Measurements from ENCODE around the gene PDIA4.
A peak's percentile ranks its signal among the peaks of the same experiment; 100 is the strongest.
"Not testable (repeated sequence)": the region's sequence is repeated elsewhere in the genome, so short reads cannot be mapped to it uniquely, and the experiment has no call there.

The PDIA4 gene

GRCh38 chr7:149028346-149029109 is at the start of gene PDIA4:
PDIA4 (minus strand) TSS chr7:149028505; CDS start chr7:149028408, 97 bp downstream.
- H3K27ac Mint-ChIP-seq: peak within 1 kb of the TSS; percentile 95
- peak; percentile 100 for DNase-seq
- H3K4me3 Mint-ChIP-seq: peak within 1 kb of the TSS; percentile 95
- H3K9me3 Mint-ChIP-seq: no peaks in the 10 kb centered on the region
- peaks cover 44% of the 10 kb centered on the region for H3K4me1 Mint-ChIP-seq
- H3K27me3 Mint-ChIP-seq: no peaks in the 10 kb centered on the region
- peaks cover 19% of the 10 kb centered on the region for H3K36me3 Mint-ChIP-seq
- CTCF ChIA-PET: interaction anchor here (1.1 to 2.4 kb wide), 4 partner anchors 23 to 233 kb away, joined by 4 to 7 read pairs (median 6); partner anchors contain the start of gene ZNF783

DNA sequence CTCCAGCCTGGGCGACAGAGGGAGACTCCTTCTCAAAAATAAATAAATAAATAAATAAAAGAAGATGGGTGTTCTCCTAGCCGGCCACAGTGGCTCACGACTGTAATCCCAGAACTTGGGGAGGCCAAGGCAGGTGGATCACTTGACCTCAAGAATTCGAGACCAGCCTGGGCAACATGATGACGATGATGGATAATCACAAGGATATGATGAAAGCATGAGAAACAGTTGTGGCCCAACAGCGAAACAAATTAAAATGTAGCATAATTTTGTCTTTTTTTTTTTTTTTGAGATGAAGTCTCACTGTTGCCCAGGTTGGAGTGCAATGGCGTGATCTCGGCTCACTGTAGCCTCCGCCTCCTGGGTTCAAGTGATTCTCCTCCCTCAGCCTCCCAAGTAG is 49.3 kb upstream of the PDIA4 start:
- Mint-ChIP-seq H3K36me3 (peaks cover 22% of the 10 kb centered on the region), H3K27me3 (no peaks in the 10 kb centered on the region), H3K4me1 (peaks cover 6% of the 10 kb centered on the region), H3K27ac (no peak overlapping the region), H3K9me3 (no peaks in the 10 kb centered on the region), H3K4me3 (no peak overlapping the region)
- CTCF ChIA-PET: no interaction called here
- DNase-seq: no peak

DNA sequence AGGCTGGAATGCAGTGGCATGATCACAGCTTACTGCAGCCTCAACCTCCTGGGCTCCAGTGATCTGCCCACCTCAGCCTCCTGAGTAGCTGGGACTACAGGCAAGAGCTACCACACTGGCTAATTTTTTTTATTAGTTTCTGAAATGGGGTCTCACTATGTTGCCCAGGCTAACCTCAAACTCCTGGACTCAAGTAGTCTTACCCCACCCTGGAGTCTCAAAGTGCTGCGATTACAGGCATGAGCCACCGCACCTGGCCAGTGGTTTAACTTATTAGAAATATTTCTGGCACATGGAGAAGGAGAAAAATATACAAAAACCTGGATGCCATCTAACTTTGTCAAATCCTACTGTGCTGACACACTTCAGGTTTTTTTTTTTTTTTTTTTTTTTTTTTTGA is 47.0 kb upstream of the PDIA4 start:
- H3K27ac Mint-ChIP-seq: no peak overlapping the region
- peaks cover 23% of the 10 kb centered on the region for H3K36me3 Mint-ChIP-seq
- CTCF ChIA-PET: interaction anchor here (0.9 to 1.5 kb wide), 2 partner anchors 10 to 70 kb away, joined by 5 to 7 read pairs; no protein-coding TSS in a partner anchor

GRCh38 chr7:149074116-149074885 is 46.0 kb upstream of the PDIA4 start:
- Mint-ChIP-seq H3K27me3 (no peaks in the 10 kb centered on the region), H3K36me3 (peaks cover 22% of the 10 kb centered on the region), H3K27ac (no peak overlapping the region), H3K4me1 (peaks cover 6% of the 10 kb centered on the region), H3K4me3 (no peak overlapping the region), H3K9me3 (no peaks in the 10 kb centered on the region)
- no peak for DNase-seq
- CTCF ChIA-PET: interaction anchor here (0.6 to 1.5 kb wide), 2 partner anchors 9 to 10 kb away, joined by 3 to 7 read pairs; no protein-coding TSS in a partner anchor

More for the DNA sequence above, 47.0 kb upstream of the PDIA4 start:
- DNase-seq: no peak
- Mint-ChIP-seq H3K4me3 (no peak overlapping the region), H3K9me3 (no peaks in the 10 kb centered on the region), H3K27me3 (no peaks in the 10 kb centered on the region), H3K4me1 (peaks cover 6% of the 10 kb centered on the region)

- no peaks in the 10 kb centered on the region for H3K9me3 Mint-ChIP-seq
- no peak overlapping the region for H3K4me3 Mint-ChIP-seq
- no peak for DNase-seq
- CTCF ChIA-PET: interaction anchor here (1.2 to 1.6 kb wide), 2 partner anchors 11 to 67 kb away, joined by 3 to 4 read pairs; no protein-coding TSS in a partner anchor
- H3K27ac Mint-ChIP-seq: no peak overlapping the region
- H3K27me3 Mint-ChIP-seq: no peaks in the 10 kb centered on the region
- peaks cover 27% of the 10 kb centered on the region for H3K36me3 Mint-ChIP-seq
- H3K4me1 Mint-ChIP-seq: peaks cover 11% of the 10 kb centered on the region
These were observed 44.1 kb upstream of the PDIA4 start for GRCh38 chr7:149072438-149072775.

DNA sequence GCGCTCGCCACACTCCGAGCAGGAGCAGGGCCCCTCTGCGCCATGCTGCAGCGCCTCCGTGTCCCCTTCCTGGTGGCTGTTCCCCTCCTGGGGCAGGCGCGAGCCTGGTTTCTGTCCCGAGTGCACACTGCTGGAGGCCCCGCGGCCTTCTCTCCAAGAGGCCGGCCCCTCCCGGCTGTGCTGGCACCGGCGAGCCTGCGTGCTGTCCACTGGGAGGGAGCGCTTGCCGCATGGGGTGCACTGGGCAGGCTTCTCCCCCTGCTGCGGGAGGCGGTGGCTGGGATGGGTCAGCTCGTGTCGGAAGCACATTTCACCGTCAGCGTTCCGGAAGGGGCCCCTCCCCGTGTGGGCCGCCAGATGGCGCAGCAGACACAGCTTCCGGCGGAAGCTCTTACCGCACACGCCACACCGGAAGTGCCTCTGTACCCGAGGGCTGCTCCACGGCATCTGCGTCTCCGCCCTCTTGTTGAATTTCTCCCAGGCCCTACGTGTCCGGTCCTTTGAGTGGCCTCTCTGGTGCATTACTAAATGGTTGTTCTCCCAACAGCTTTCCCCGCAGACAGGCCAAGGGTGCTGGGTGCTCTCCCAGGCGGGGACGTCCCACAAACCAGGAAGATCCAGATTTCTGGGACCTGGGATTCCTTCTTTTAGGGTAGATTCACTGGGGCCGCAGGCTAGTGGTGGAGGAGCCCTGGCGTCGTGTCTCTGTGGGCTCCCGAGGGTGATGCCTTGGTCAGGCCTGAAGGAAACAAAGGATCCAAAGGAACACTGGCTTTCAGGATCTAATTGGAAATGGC is 43.5 kb upstream of the PDIA4 start:
- Mint-ChIP-seq H3K4me3 (no peak overlapping the region), H3K27ac (no peak overlapping the region)

GRCh38 chr7:149071182-149071635 is 42.9 kb upstream of the PDIA4 start:
- no peaks in the 10 kb centered on the region for H3K9me3 Mint-ChIP-seq
- peaks cover 21% of the 10 kb centered on the region for H3K36me3 Mint-ChIP-seq
- no peak overlapping the region for H3K27ac Mint-ChIP-seq
- DNase-seq: no peak
- no peaks in the 10 kb centered on the region for H3K27me3 Mint-ChIP-seq
- peaks cover 11% of the 10 kb centered on the region for H3K4me1 Mint-ChIP-seq
- CTCF ChIA-PET: no interaction called here
- no peak overlapping the region for H3K4me3 Mint-ChIP-seq

More for the DNA sequence above, 43.5 kb upstream of the PDIA4 start:
- H3K4me1 Mint-ChIP-seq: peaks cover 11% of the 10 kb centered on the region
- H3K27me3 Mint-ChIP-seq: no peaks in the 10 kb centered on the region
- DNase-seq: peak; percentile 32
- H3K9me3 Mint-ChIP-seq: no peaks in the 10 kb centered on the region
- CTCF ChIA-PET: interaction anchor here (1.2 to 1.6 kb wide), 2 partner anchors 11 to 67 kb away, joined by 3 to 4 read pairs; no protein-coding TSS in a partner anchor
- peaks cover 24% of the 10 kb centered on the region for H3K36me3 Mint-ChIP-seq

DNA sequence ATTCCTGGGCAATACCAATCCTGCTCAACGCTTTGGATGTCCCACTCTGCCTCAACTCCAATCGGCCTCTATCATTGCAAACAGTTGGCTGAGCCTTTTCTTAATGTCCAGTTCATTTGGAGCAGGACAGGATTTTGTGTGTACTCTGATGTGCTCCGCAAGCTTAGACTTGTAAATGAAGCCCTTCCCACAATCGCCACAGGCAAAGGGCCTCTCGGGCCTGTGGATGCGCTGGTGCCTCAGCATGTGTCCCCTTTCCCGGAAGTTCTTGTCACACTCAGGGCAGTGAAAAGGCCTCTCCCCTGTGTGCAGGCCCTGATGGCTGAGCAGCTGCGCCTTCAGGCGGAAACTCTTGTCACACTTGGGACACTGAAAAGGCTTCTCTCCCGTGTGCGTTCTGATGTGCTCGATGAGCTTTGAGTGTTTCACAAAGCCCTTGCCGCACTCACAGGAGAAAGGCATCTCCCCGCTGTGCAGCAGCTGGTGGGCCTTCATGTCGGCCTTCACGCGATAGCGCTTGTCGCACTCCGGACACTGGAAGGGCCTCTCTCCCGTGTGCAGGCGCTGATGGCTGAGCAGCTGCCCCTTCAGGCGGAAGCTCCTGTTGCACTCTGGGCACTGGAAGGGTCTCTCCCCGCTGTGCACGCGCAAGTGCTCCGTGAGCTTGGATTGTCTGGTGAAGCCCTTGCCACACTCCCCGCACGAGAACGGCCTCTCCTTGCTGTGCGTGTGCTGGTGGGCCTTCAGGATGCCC is 42.2 kb upstream of the PDIA4 start:
- no peak for DNase-seq
- H3K9me3 Mint-ChIP-seq: no peaks in the 10 kb centered on the region
- peaks cover 13% of the 10 kb centered on the region for H3K4me1 Mint-ChIP-seq
- peaks cover 21% of the 10 kb centered on the region for H3K36me3 Mint-ChIP-seq
- CTCF ChIA-PET: no interaction called here
- H3K27me3 Mint-ChIP-seq: no peaks in the 10 kb centered on the region
- H3K4me3 Mint-ChIP-seq: no peak overlapping the region
- H3K27ac Mint-ChIP-seq: no peak overlapping the region

DNA sequence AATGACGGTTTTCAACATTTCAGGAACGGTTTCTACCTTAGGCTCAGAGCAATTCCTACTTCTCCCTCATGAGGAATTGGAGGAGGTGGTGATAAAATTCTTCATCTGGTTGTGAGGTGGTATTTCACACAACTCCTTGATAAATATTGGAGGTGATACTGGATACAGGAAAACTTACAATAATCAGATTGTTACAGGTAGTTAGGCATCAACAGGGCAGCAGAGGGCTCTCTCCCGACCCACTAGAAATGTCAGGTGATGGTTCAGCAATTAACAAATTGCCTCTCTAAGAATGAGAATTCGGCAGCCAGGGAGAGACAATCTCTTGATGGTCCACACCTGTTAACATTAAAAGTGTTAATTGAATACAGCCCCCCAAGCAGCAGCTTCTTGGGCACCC is 39.6 kb upstream of the PDIA4 start:
- Mint-ChIP-seq H3K27ac (no peak overlapping the region), H3K9me3 (no peaks in the 10 kb centered on the region), H3K4me3 (no peak overlapping the region), H3K27me3 (no peaks in the 10 kb centered on the region), H3K4me1 (peaks cover 15% of the 10 kb centered on the region), H3K36me3 (peaks cover 13% of the 10 kb centered on the region)
- peak; percentile 27 for DNase-seq
- CTCF ChIA-PET: interaction anchor here (1.6 to 4.0 kb wide), 2 partner anchors 63 kb away, joined by 9 to 85 read pairs; no protein-coding TSS in a partner anchor

DNA sequence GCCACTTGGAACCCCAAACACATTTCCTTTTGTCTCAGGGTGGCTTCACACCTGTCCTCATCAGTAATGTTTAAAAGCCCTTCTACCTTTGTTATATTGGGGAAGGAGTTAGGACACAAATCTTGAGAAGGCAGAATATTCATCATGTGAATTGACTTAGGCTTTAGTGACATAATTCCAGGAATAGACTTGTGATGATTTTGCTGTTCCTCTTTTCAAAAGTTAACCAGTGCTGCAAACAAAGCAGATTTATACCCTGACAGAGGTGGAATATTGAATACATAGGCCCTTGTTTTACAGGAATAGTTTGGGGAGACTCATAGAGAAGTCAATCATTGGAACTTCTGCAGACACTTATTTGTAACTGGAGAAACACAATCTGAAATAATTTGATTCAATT is 35.2 kb upstream of the PDIA4 start:
- Mint-ChIP-seq H3K36me3 (peaks cover 6% of the 10 kb centered on the region), H3K9me3 (no peaks in the 10 kb centered on the region), H3K27me3 (no peaks in the 10 kb centered on the region), H3K27ac (no peak overlapping the region), H3K4me3 (no peak overlapping the region), H3K4me1 (peaks cover 15% of the 10 kb centered on the region)
- no peak for DNase-seq
- CTCF ChIA-PET: interaction anchor here (1.2 kb wide), 1 partner anchor 58 kb away, joined by 3 read pairs; no protein-coding TSS in a partner anchor

- not testable (repeated sequence) for DNase-seq, H3K4me3 Mint-ChIP-seq
- H3K4me1 Mint-ChIP-seq: peaks cover 11% of the 10 kb centered on the region
These were observed 34.1 kb upstream of the PDIA4 start for GRCh38 chr7:149062217-149062899.

DNA sequence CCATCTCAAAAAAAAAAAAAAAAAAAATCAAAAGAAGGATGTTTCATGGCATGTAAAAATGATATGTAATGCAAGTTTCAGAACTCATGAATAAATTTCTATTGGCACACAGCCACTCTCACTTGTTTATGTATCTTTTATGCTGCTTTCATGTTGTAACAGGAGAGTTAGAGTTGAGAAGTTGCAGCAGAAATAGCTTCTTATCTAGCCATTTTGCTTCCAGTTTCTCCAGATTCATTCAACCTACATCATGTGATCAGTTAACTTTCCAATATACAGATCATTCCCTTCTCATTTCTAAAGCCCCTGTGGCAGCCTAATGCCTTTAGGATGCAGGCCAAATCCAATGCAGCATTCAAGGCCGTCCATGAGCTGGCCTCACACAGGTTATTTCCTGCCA is 31.9 kb upstream of the PDIA4 start:
- Mint-ChIP-seq H3K36me3 (no peaks in the 10 kb centered on the region), H3K4me3 (no peak overlapping the region), H3K9me3 (no peaks in the 10 kb centered on the region), H3K27me3 (no peaks in the 10 kb centered on the region), H3K27ac (no peak overlapping the region), H3K4me1 (peaks cover 6% of the 10 kb centered on the region)
- CTCF ChIA-PET: no interaction called here
- DNase-seq: no peak

More at GRCh38 chr7:149062217-149062899, 34.1 kb upstream of the PDIA4 start:
- H3K27me3 Mint-ChIP-seq, H3K36me3 Mint-ChIP-seq, H3K9me3 Mint-ChIP-seq, H3K27ac Mint-ChIP-seq: not testable (repeated sequence)
- CTCF ChIA-PET: interaction anchor here (1.2 to 1.3 kb wide), 2 partner anchors 57 kb away, joined by 3 to 7 read pairs; no protein-coding TSS in a partner anchor

DNA sequence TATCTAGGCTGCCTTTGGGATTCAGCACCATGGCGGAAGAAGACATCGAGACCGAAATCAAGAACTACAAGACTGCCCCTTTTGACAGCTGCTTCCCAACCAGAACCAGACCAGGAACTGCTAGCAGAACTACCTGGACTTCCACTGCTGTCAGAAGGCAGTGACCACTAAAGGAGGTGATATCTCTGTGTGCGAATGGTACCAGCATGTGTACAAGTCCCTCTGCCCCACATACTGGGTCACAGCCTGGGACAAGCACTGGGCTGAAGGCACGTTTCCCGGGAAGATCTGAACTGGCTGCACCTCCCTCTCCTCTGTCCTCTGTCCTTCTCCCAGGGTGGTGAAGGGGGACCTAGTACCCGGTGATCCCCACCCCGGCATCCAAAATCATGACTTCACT is 25.6 kb upstream of the PDIA4 start:
- H3K4me3 Mint-ChIP-seq: no peak overlapping the region
- no peaks in the 10 kb centered on the region for H3K36me3 Mint-ChIP-seq
- H3K27me3 Mint-ChIP-seq: peaks cover 13% of the 10 kb centered on the region
- DNase-seq: no peak
- CTCF ChIA-PET: interaction anchor here (0.8 to 2.1 kb wide), 2 partner anchors 12 to 323 kb away, joined by 3 to 8 read pairs; no protein-coding TSS in a partner anchor
- H3K27ac Mint-ChIP-seq: no peak overlapping the region
- H3K4me1 Mint-ChIP-seq: no peaks in the 10 kb centered on the region
- no peaks in the 10 kb centered on the region for H3K9me3 Mint-ChIP-seq

Data from activated naive CD4-positive, alpha-beta T cell treated with anti-CD3 and anti-CD28 coated beads, Interleukin-2, amount 10 ng/mL, durations not matched to agents 7 days and 5 days (primary cell).